Thoracic aorta endothelial cell (primary cell): Measurements from ENCODE around the gene CDH3. TPM values are rescaled to one million over a fixed set of nuclear protein-coding genes. Genes with fewer than 3 reads are reported as not detected.

Source experiments
- small RNA-seq: library from RNA; depleted of rRNA; stranded (forward); fragments of <200 nt; gene quantifications from one replicate; pipeline ENCODE3, GENCODE V24; 2012
- total RNA-seq: library from RNA; depleted of rRNA; stranded (reverse); fragments of >200 nt; gene quantifications from 2 replicates; pipeline ENCODE4 v1.2.3, GENCODE V29; 2012

Gene CDH3
- total RNA-seq: not detected in 2 replicates

DNA sequence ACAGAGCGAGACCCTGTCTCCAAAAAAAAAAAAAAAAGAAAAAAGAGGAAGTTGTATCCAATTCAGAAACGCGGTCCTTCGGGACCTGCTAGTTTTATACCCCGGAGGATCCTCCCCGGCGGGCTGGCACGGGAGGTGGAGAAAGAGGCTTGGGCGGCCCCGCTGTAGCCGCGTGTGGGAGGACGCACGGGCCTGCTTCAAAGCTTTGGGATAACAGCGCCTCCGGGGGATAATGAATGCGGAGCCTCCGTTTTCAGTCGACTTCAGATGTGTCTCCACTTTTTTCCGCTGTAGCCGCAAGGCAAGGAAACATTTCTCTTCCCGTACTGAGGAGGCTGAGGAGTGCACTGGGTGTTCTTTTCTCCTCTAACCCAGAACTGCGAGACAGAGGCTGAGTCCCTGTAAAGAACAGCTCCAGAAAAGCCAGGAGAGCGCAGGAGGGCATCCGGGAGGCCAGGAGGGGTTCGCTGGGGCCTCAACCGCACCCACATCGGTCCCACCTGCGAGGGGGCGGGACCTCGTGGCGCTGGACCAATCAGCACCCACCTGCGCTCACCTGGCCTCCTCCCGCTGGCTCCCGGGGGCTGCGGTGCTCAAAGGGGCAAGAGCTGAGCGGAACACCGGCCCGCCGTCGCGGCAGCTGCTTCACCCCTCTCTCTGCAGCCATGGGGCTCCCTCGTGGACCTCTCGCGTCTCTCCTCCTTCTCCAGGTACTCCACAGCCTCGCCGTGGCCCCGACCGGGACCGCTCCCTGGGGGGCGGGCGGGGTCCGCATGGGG, at the start of gene CDH3:
Gene CDH3 (plus strand): TSS at position 596 of the 779 bp plus-strand sequence. CDS start 70 bp downstream, at position 666.

DNA sequence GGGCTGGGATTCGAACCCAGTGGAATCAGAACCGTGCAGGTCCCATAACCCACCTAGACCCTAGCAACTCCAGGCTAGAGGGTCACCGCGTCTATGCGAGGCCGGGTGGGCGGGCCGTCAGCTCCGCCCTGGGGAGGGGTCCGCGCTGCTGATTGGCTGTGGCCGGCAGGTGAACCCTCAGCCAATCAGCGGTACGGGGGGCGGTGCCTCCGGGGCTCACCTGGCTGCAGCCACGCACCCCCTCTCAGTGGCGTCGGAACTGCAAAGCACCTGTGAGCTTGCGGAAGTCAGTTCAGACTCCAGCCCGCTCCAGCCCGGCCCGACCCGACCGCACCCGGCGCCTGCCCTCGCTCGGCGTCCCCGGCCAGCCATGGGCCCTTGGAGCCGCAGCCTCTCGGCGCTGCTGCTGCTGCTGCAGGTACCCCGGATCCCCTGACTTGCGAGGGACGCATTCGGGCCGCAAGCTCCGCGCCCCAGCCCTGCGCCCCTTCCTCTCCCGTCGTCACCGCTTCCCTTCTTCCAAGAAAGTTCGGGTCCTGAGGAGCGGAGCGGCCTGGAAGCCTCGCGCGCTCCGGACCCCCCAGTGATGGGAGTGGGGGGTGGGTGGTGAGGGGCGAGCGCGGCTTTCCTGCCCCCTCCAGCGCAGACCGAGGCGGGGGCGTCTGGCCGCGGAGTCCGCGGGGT, 92.1 kb downstream of the CDH3 start, which contains the start of gene CDH1:
Gene CDH1 (plus strand): TSS at position 247 of the 684 bp plus-strand sequence. CDS start 124 bp downstream, at position 371.

Small RNA genes lying within 50 kb of the gene (small RNA-seq; reads per million reads assigned to genes)
- gene HSPE1P5 (not detected), gene RF01233 (not detected), gene RNA5SP429 (not detected)

Other genes with a start within 250 kb of the CDH3 start
- gene SMPD3, start 196.8 kb upstream of the CDH3 start, total RNA-seq: not detected in 2 replicates
- 21.9 and 32.2 TPM in 2 replicates for gene ZFP90, start 106.0 kb upstream of the CDH3 start, total RNA-seq
- not detected in 2 replicates for gene CDH1, start 92.0 kb downstream of the CDH3 start, total RNA-seq
- gene TANGO6, start 198.2 kb downstream of the CDH3 start, total RNA-seq: 24.3 and 25.8 TPM in 2 replicates